Hepatocyte (in vitro differentiated cells): ENCODE measurements around the gene OR8D2. TPM values are rescaled to one million over a fixed set of nuclear protein-coding genes. Genes with fewer than 3 reads are reported as not detected.

ENCODE experiments used
- DNase-seq: peaks from one replicate; pipeline ENCODE4 v3.0.0-alpha.2; 2016; ENCODE audit warnings: low spot score
- H2AFZ ChIP-seq: fragments of 200-600 bp; sonication (generic); 2 replicates; pipeline ENCODE4 v1.6.0; 2016; ENCODE audit warnings: antibody characterized with exemption, mild to moderate bottlenecking
- H3K27ac ChIP-seq: fragments of 200-600 bp; sonication (generic); 2 replicates; pipeline ENCODE4 v1.5.1; 2016; ENCODE audit warnings: mild to moderate bottlenecking
- H3K27me3 ChIP-seq: fragments of 200-600 bp; sonication (generic); 2 replicates; pipeline ENCODE4 v1.6.1; 2016
- H3K36me3 ChIP-seq: fragments of 200-600 bp; sonication (generic); replicated peaks from 2 replicates; pipeline ENCODE4 v1.5.1; 2016; ENCODE audit warnings: low read depth; ENCODE audit not compliant: insufficient read depth
- H3K4me1 ChIP-seq: fragments of 200-600 bp; sonication (generic); 2 replicates; pipeline ENCODE4 v1.5.1; 2016; ENCODE audit warnings: mild to moderate bottlenecking, moderate library complexity; ENCODE audit not compliant: insufficient read depth
- H3K4me2 ChIP-seq: fragments of 200-600 bp; sonication (generic); 2 replicates; pipeline ENCODE4 v1.6.0; 2016
- H3K4me3 ChIP-seq: fragments of 200-600 bp; sonication (generic); 2 replicates; pipeline ENCODE4 v1.5.1; 2016; ENCODE audit warnings: mild to moderate bottlenecking
- H3K79me2 ChIP-seq: fragments of 200-600 bp; sonication (generic); 2 replicates; pipeline ENCODE4 v1.6.0; 2017; ENCODE audit warnings: mild to moderate bottlenecking
- H3K9me2 ChIP-seq: fragments of 200-600 bp; sonication (generic); replicated peaks from 2 replicates; pipeline ENCODE4 v1.6.0; 2017; ENCODE audit warnings: mild to moderate bottlenecking; ENCODE audit not compliant: insufficient read depth
- H3K9me3 ChIP-seq: fragments of 200-600 bp; sonication (generic); 2 replicates; pipeline ENCODE4 v1.5.1; 2016; ENCODE audit warnings: low read depth, mild to moderate bottlenecking
- H4K20me1 ChIP-seq: fragments of 200-600 bp; sonication (generic); 2 replicates; pipeline ENCODE4 v1.6.0; 2016; ENCODE audit warnings: mild to moderate bottlenecking; ENCODE audit not compliant: insufficient read depth, poor library complexity, severe bottlenecking
- EZH2 ChIP-seq: fragments of 200-600 bp; sonication (generic); IDR thresholded peaks from 2 replicates; pipeline ENCODE4 v1.6.1; 2016; ENCODE audit warnings: antibody characterized with exemption, mild to moderate bottlenecking, borderline replicate concordance
- EZH2phosphoT487 ChIP-seq: fragments of 200-600 bp; sonication (generic); IDR thresholded peaks from one replicate; pipeline ENCODE4 v1.6.1; 2018; ENCODE audit warnings: antibody characterized with exemption, mild to moderate bottlenecking, low read depth, moderate library complexity; ENCODE audit not compliant: unreplicated experiment, severe bottlenecking
- WGBS: methylation state at CpG from one replicate; pipeline ENCODE4 v1.1.6; 2016; ENCODE audit warnings: low lambda C conversion rate; ENCODE audit errors: missing lambda C conversion rate; 5-methylcytosine and 5-hydroxymethylcytosine counted together
- polyA plus RNA-seq: library from polyadenylated mRNA; unstranded; fragments of >200 nt; fragmentation: Nextera tagmentation; extraction: Ambion mirVana; gene quantifications from 2 replicates; pipeline ENCODE4 v1.2.1, GENCODE V29; 2016
- total RNA-seq: library from RNA; depleted of rRNA; stranded (reverse); fragments of >200 nt; gene quantifications from 2 replicates; pipeline ENCODE4 v1.2.3, GENCODE V29; 2014
- TF ChIP-seq, protein P1 (sequence below): fragments of 200-600 bp; sonication (generic); IDR thresholded peaks from 2 replicates; pipeline ENCODE4 v1.5.1; 2016; ENCODE audit warnings: antibody characterized with exemption, mild to moderate bottlenecking; ENCODE audit not compliant: poor library complexity

Gene OR8D2
- total and polyA plus RNA-seq, 2 experiments from 2014 or later: not detected

DNA sequence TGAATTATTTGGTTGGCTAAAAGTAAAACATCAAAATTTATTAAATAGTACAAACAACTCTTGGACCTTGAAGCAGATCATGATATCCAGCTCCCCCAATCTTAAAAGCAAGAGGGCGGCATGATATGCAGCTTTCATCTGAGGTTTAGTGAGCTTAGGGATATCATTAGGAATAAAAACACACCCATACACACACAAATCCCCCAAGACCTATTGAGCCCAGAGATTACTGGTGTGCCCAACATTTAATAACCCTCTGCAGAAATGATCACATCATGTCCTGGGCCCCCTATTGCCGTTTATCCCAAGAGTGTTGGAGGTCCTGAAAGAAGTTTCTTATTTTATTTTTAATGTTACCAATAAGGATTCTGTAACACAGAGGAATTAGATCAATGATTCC is 6.1 kb downstream of the OR8D2 start, which contains the start of gene OR8D1:
Gene OR8D1 (minus strand): TSS at position 101 of the 400 bp plus-strand sequence. CDS start 3,183 bp downstream, outside the sequence.
- no peaks in the 10 kb centered on the region for H3K4me1 ChIP-seq

DNA sequence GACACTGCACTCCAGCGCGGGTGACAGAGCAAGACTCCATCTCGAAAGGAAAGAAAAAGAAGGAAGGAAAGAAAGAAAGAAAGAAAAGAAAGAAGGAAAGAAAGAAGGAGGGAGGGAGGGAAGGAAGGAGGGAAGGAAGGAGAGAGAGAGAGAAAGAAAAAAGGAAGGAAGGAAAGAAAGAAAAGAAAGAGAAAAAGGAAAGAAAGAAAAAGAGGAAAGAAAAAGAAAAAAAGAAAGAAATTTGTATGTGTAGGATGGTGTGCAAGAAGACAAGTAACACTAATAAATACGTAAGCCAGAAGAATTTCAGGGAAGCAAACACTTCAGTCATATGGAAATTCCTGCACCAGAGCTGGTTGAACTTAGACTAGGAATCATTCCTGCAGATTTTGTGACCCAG is 6.9 kb downstream of the OR8D2 start:
- TF ChIP-seq EZH2phosphoT487: no peak
- TF ChIP-seq, protein P1, sequence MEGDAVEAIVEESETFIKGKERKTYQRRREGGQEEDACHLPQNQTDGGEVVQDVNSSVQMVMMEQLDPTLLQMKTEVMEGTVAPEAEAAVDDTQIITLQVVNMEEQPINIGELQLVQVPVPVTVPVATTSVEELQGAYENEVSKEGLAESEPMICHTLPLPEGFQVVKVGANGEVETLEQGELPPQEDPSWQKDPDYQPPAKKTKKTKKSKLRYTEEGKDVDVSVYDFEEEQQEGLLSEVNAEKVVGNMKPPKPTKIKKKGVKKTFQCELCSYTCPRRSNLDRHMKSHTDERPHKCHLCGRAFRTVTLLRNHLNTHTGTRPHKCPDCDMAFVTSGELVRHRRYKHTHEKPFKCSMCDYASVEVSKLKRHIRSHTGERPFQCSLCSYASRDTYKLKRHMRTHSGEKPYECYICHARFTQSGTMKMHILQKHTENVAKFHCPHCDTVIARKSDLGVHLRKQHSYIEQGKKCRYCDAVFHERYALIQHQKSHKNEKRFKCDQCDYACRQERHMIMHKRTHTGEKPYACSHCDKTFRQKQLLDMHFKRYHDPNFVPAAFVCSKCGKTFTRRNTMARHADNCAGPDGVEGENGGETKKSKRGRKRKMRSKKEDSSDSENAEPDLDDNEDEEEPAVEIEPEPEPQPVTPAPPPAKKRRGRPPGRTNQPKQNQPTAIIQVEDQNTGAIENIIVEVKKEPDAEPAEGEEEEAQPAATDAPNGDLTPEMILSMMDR: no peak
- no peak for TF ChIP-seq EZH2
- DNase-seq: no peak
- Histone ChIP-seq H3K9me2 (no peaks in the 10 kb centered on the region), H4K20me1 (no peaks in the 10 kb centered on the region), H3K4me2 (no peak overlapping the region), H3K27ac (no peak overlapping the region), H3K27me3 (no peaks in the 10 kb centered on the region), H3K79me2 (no peaks in the 10 kb centered on the region), H2AFZ (no peak overlapping the region), H3K4me1 (no peaks in the 10 kb centered on the region), H3K36me3 (no peaks in the 10 kb centered on the region), H3K4me3 (no peak overlapping the region), H3K9me3 (no peaks in the 10 kb centered on the region)
- WGBS: 79% methylated on average over 4 of the region's 4 CpGs

More for the DNA sequence above, 6.1 kb downstream of the OR8D2 start, which contains the start of gene OR8D1:
- H3K27me3 ChIP-seq: no peaks in the 10 kb centered on the region
- no peaks in the 10 kb centered on the region for H4K20me1 ChIP-seq
- H3K4me2 ChIP-seq: no peak within 1 kb of the TSS
- DNase-seq: no peak
- H2AFZ ChIP-seq: no peak within 1 kb of the TSS
- no peaks in the 10 kb centered on the region for H3K9me2 ChIP-seq
- TF ChIP-seq, protein P1: no peak
- no peak for TF ChIP-seq EZH2phosphoT487
- no peak for TF ChIP-seq EZH2
- no peaks in the 10 kb centered on the region for H3K9me3 ChIP-seq
- H3K27ac ChIP-seq: no peak within 1 kb of the TSS
- WGBS: 85% methylated on average over 2 of the region's 2 CpGs
- H3K79me2 ChIP-seq: no peaks in the 10 kb centered on the region
- H3K4me3 ChIP-seq: no peak within 1 kb of the TSS
- no peaks in the 10 kb centered on the region for H3K36me3 ChIP-seq

DNA sequence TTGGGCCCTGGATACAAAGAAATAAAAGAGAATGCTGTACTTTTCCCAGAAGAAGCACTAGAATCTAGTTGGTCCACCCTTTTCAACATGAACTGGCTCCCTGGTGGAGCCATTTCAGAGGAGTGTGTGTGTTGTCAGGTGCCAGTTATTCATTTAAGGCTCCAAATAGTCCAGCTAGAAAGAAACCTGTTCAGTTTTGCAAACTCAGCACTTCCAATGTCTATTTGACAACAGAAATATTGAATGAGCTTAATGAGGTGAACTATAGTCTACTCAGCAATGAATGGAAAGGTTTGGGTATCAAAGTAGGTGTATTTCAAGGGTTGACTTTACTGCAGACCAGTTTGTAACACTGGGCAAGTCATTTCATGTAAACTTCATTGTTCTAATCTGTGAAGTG is 8.3 kb downstream of the OR8D2 start:
- H2AFZ ChIP-seq: no peak overlapping the region
- no peaks in the 10 kb centered on the region for H3K9me2 ChIP-seq
- no peaks in the 10 kb centered on the region for H3K27me3 ChIP-seq
- no peaks in the 10 kb centered on the region for H3K36me3 ChIP-seq
- TF ChIP-seq, protein P1: no peak
- TF ChIP-seq EZH2phosphoT487 (no peak), EZH2 (no peak)
- no peaks in the 10 kb centered on the region for H3K79me2 ChIP-seq
- no peak overlapping the region for H3K4me2 ChIP-seq
- no peak for DNase-seq
- no peak overlapping the region for H3K4me3 ChIP-seq
- no peaks in the 10 kb centered on the region for H3K9me3 ChIP-seq
- no peaks in the 10 kb centered on the region for H4K20me1 ChIP-seq
- H3K27ac ChIP-seq: no peak overlapping the region
- no peaks in the 10 kb centered on the region for H3K4me1 ChIP-seq

DNA sequence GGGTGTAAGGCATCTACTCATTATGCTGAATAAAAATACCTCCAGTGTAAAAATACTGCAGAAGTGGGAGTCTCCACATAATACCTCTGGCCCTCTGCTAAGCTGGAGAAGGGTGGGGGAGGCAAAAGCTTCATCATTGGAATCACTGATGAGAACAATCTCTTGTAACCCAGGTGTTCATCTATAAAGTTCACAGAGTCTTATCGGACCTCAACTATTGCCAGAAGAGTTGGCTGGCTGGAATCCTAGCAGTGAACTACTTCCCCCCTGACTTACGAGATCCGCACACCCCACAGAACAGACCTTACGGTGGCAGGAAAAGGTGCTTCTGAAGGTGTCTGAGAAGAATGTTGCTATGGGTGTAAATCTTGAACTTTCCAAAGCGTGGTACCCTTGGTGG is 8.7 kb downstream of the OR8D2 start:
- no peak for DNase-seq
- no peaks in the 10 kb centered on the region for H3K79me2 ChIP-seq
- H2AFZ ChIP-seq: no peak overlapping the region
- no peaks in the 10 kb centered on the region for H3K4me1 ChIP-seq
- no peaks in the 10 kb centered on the region for H4K20me1 ChIP-seq
- no peak overlapping the region for H3K27ac ChIP-seq
- H3K9me3 ChIP-seq: no peaks in the 10 kb centered on the region
- no peaks in the 10 kb centered on the region for H3K9me2 ChIP-seq
- WGBS: 83% methylated on average over 5 of the region's 5 CpGs
- no peak overlapping the region for H3K4me3 ChIP-seq
- TF ChIP-seq EZH2 (no peak), EZH2phosphoT487 (no peak)
- TF ChIP-seq, protein P1: no peak
- no peaks in the 10 kb centered on the region for H3K27me3 ChIP-seq
- H3K4me2 ChIP-seq: no peak overlapping the region
- H3K36me3 ChIP-seq: no peaks in the 10 kb centered on the region
